ENCODE data around the gene LAMA3.

DNA sequence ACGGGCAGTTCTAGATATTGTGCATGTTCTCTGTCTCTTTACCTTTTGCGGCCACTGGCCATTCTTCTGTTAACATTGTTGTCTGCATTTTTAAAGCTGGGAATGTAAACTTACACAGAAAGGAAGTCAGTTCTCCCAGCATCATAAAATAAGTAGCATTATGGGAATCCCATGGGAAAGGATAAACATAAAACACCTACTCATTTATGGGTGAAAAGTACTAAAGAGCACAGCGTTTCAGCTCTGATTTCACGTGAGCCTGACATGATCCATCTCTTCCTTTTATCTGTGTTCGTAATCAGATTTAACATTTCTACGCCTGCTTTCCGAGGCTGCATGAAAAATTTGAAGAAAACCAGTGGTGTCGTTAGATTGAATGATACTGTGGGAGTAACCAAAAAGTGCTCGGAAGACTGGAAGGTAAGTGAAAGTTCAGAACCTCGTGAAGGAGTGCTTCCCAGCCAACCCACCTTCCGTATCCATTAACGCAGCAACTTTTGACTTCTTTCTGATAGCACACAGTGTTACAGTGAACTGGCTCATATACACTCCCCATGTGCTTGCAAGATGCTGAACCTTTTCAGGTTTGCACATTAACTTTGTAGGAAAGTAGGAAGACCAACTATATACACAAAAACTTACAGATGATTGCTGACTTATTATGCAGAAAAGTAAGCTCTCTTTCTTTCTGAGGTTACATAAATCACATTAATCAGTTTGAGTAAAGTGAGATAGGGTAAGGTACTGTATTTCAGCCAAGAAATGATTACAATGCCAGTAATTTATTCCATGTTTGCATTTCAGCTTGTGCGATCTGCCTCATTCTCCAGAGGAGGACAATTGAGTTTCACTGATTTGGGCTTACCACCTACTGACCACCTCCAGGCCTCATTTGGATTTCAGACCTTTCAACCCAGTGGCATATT is 238.8 kb downstream of the LAMA3 start:
- TF ChIP-seq, protein P1, sequence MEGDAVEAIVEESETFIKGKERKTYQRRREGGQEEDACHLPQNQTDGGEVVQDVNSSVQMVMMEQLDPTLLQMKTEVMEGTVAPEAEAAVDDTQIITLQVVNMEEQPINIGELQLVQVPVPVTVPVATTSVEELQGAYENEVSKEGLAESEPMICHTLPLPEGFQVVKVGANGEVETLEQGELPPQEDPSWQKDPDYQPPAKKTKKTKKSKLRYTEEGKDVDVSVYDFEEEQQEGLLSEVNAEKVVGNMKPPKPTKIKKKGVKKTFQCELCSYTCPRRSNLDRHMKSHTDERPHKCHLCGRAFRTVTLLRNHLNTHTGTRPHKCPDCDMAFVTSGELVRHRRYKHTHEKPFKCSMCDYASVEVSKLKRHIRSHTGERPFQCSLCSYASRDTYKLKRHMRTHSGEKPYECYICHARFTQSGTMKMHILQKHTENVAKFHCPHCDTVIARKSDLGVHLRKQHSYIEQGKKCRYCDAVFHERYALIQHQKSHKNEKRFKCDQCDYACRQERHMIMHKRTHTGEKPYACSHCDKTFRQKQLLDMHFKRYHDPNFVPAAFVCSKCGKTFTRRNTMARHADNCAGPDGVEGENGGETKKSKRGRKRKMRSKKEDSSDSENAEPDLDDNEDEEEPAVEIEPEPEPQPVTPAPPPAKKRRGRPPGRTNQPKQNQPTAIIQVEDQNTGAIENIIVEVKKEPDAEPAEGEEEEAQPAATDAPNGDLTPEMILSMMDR (IDR thresholded peaks at IDR 0.05) = no peak
- TF ChIP-seq POLR2AphosphoS5 (IDR thresholded peaks at IDR 0.05; ENCODE audit: insufficient read depth in 1 of 2, low read depth in 1 of 2) = no peak
- no peak for TF ChIP-seq POLR2A (IDR thresholded peaks at IDR 0.05)
